Fibroblast of villous mesenchyme (primary cell): ENCODE data around the gene SETD7. TPM values are rescaled to one million over a fixed set of nuclear protein-coding genes. Genes with fewer than 3 reads are reported as not detected.
A peak's percentile ranks its signal among the peaks of the same experiment; 100 is the strongest.

ENCODE experiments used
- DNase-seq: peaks from one replicate; pipeline ENCODE4 v3.0.0-alpha.2; 2010; ENCODE audit warnings: low read depth
- H3K4me3 ChIP-seq: 2 replicates; pipeline ENCODE4 v1.5.1; 2011; ENCODE audit warnings: low read depth, mild to moderate bottlenecking, low read length
- total RNA-seq: library from RNA; depleted of rRNA; stranded (reverse); fragments of >200 nt; gene quantifications from 2 replicates; pipeline ENCODE4 v1.2.3, GENCODE V29; 2012
- TF ChIP-seq, protein P1 (sequence below): IDR thresholded peaks from 2 replicates; pipeline ENCODE4 v1.5.1; 2012; ENCODE audit warnings: low read depth, mild to moderate bottlenecking, low read length; ENCODE audit not compliant: insufficient read depth

The SETD7 gene
- total RNA-seq, 1 donor: 107 TPM

DNA sequence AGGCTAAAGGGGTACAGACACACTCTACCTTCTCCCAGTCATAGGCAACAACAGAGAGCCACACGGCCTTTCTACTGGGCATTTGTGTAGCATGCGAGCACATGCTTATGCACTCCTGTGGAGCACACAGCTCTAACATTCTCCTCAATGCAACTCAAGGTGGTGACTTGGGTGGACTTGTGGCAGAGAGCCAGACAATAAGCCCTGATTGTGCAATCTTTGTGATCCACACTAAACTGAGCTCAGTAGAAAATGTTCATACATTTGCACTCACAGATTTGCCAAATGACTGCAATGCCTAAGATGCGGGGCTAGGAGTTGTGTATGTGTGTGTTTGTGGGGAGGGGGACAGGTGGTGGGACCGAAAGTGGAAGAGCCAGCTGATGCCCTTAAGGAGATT is 31.4 kb upstream of the SETD7 start:
- no peak for DNase-seq

DNA sequence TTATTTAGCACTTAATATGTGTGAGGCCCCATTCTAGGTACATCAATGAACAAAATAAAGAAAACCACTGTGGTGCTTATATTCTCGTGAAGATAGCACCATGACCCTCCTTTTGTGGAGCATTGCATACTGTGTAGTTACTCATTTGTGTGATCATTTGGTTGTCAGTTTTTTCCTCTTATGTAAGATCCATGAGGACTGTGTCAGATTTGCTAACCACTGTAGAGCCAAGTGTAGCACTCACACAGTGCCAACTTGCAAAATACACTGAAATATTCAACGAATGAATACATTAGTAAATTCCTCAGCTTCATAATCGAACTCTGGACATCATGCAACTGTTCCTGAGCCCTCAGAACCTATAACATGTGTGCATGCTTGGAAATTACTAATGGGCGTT is 29.5 kb upstream of the SETD7 start:
- DNase-seq: no peak
- H3K4me3 ChIP-seq: no peak overlapping the region
- TF ChIP-seq, protein P1, sequence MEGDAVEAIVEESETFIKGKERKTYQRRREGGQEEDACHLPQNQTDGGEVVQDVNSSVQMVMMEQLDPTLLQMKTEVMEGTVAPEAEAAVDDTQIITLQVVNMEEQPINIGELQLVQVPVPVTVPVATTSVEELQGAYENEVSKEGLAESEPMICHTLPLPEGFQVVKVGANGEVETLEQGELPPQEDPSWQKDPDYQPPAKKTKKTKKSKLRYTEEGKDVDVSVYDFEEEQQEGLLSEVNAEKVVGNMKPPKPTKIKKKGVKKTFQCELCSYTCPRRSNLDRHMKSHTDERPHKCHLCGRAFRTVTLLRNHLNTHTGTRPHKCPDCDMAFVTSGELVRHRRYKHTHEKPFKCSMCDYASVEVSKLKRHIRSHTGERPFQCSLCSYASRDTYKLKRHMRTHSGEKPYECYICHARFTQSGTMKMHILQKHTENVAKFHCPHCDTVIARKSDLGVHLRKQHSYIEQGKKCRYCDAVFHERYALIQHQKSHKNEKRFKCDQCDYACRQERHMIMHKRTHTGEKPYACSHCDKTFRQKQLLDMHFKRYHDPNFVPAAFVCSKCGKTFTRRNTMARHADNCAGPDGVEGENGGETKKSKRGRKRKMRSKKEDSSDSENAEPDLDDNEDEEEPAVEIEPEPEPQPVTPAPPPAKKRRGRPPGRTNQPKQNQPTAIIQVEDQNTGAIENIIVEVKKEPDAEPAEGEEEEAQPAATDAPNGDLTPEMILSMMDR: no peak

More for the DNA sequence above, 31.4 kb upstream of the SETD7 start:
- no peak overlapping the region for H3K4me3 ChIP-seq
- TF ChIP-seq, protein P1: no peak

DNA sequence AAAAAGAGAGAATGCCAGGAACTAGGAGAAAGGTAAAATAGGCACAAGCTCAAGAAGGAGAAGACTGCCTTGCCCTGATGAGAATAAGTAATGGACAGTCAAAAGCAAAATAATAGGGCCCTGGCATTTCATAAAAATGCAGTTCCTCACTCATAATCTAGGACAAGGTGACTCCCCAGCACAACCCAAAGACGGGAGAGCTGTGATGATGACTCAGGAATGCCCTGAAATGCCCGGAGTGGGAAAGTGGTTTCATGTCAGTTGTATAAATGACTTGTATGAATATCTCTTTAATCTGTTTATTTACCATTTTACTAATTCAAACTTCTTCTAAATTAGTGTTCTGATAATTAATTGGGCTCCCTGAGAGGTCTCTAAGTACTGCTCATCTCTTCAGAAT is 28.8 kb upstream of the SETD7 start:
- TF ChIP-seq, protein P1: no peak
- H3K4me3 ChIP-seq: no peak overlapping the region
- DNase-seq: no peak

DNA sequence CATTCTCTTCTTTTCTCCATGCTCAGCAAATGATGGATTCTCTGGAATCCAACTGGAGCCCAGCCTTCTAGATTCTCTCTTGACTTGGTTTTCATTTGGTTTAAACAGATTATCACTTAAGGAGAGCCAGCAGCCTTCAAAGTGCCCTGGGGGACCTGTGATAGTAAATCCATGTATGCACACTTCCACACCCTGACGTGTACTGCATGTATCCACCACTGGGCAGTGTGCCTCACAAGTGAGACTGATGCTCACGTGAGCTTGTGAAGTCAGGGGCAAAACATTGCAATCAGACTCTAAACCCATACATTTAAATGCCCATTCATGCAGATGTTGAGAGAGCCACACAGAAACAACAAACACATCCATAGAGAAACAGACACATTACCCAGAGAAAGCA is 28.0 kb upstream of the SETD7 start:
- no peak overlapping the region for H3K4me3 ChIP-seq
- TF ChIP-seq, protein P1: no peak
- no peak for DNase-seq

DNA sequence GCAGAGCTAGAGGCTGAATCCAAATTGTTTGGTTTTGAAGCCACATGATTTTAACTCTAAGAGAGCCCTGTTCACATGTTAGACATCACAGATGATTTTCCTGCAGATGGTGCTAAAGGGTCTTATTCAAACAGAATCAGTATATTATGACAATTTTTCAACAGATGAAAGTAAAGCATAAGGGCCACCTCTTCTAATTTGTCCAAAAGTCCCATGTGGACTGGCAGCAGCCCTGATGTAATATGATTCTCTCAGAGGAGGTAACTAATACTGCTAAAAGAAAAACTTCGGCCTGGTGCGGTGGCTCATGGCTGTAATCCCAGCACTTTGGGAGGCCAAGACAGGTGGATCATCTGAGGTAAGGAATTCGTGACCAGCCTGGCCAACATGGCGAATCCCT is 26.0 kb upstream of the SETD7 start:
- TF ChIP-seq, protein P1: no peak
- H3K4me3 ChIP-seq: no peak overlapping the region
- DNase-seq: no peak

DNA sequence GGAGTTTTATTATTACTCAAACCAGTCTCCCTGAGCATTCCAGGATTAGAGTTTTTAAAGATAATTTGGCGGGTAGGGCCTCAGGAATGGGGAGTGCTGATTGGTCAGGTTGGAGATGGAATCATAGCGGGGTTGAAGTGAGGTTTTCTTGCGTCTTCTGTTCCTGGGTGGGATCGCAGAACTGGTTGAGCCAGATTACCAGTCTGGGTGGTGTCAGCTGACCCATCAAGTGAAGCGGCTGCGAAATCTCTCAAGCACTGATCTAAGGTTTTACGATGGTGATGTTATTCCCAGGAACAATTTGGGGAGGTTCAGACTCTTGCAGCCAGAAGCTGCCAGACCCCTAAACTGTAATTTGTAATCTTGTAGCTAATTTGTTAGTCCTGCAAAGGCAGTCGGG is 25.1 kb upstream of the SETD7 start:
- no peak overlapping the region for H3K4me3 ChIP-seq
- TF ChIP-seq, protein P1: no peak
- DNase-seq: peak; percentile 26

DNA sequence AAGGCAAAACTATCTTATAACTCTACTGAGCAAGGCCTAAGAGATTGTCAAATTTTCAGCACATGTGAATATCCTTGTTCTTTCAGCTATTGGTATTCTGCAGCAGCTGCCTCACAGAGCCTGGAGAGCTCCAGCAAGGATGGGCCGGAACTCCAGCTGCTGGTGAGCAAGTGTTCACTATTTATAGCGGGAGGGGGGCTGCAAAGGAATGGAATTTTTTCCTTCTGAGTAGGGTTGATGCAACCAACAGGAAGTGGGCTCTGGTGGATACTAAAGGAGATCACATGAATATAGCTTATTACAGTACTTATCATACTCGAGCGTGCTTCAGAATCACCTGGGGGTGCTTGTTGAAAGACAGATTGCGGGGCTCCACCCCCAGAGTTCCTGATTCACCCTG is 20.2 kb upstream of the SETD7 start:
- no peak for DNase-seq
- H3K4me3 ChIP-seq: no peak overlapping the region
- TF ChIP-seq, protein P1: no peak
